IgD-negative memory B cell (primary cell): ENCODE results near the gene GLIPR2. TPM values are rescaled to one million over a fixed set of nuclear protein-coding genes. Genes with fewer than 3 reads are reported as not detected.

Experiments used
- H3K27ac Mint-ChIP-seq, 3 donors: one replicate each; pipeline ENCODE4 v1.8.0; 2020 to 2022; ENCODE audit warnings: mild to moderate bottlenecking in 3 of 3, mixed read lengths in 3 of 3, moderate library complexity in 1 of 3
- H3K27me3 Mint-ChIP-seq: one replicate; pipeline ENCODE4 v1.8.0; 2021; ENCODE audit warnings: mixed read lengths
- H3K36me3 Mint-ChIP-seq: one replicate; pipeline ENCODE4 v1.8.0; 2020; ENCODE audit warnings: mild to moderate bottlenecking, mixed read lengths
- H3K4me1 Mint-ChIP-seq, 3 donors: one replicate each; pipeline ENCODE4 v1.8.0; 2020 to 2022; ENCODE audit warnings: mixed read lengths in 3 of 3, mild to moderate bottlenecking in 1 of 3
- H3K4me3 Mint-ChIP-seq, 4 donors: one replicate each; pipeline ENCODE4 v1.8.0; 2020 to 2022; ENCODE audit warnings: mild to moderate bottlenecking in 4 of 4, mixed read lengths in 4 of 4, moderate library complexity in 3 of 4
- H3K9me3 Mint-ChIP-seq, 3 donors: one replicate each; pipeline ENCODE4 v1.8.0; 2020 to 2021; ENCODE audit warnings: mixed read lengths in 3 of 3, mild to moderate bottlenecking in 1 of 3
- polyA plus RNA-seq: library from polyadenylated mRNA; unstranded; fragments of 300-500 nt; fragmentation: Illumina TruSeq; gene quantifications from one replicate; pipeline ENCODE4 v1.2.3, GENCODE V29; 2021

Gene GLIPR2
- polyA plus RNA-seq, 1 donor from 2014 or later = 36.2 TPM

DNA sequence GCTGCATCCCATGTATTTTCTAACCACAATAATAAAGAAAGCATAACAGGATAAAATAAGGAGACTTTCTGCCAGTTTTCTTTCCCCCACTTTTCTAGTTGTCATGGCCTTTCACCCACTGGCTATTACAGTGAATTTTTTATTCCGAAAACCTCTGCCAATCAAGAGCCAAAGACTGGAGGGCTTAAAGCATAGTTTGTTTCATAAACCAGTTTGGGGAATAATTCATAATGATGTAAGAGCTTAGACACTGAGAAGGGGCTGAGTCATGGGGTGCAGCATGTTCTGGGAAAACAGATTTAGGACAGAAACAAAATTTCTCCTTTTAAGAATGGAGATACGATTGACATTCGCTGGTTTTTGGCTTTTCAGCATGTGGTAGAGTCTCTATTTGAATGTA lies 4.4 kb upstream of the GLIPR2 start:
- no peak overlapping the region for H3K4me3 Mint-ChIP-seq
- no peaks in the 10 kb centered on the region for H3K36me3 Mint-ChIP-seq
- H3K9me3 Mint-ChIP-seq = no peaks in the 10 kb centered on the region
- H3K27me3 Mint-ChIP-seq = no peaks in the 10 kb centered on the region
- no peak overlapping the region for H3K27ac Mint-ChIP-seq
- H3K4me1 Mint-ChIP-seq = peaks cover 12 to 20% (median 16%) of the 10 kb centered on the region in 3 donors

DNA sequence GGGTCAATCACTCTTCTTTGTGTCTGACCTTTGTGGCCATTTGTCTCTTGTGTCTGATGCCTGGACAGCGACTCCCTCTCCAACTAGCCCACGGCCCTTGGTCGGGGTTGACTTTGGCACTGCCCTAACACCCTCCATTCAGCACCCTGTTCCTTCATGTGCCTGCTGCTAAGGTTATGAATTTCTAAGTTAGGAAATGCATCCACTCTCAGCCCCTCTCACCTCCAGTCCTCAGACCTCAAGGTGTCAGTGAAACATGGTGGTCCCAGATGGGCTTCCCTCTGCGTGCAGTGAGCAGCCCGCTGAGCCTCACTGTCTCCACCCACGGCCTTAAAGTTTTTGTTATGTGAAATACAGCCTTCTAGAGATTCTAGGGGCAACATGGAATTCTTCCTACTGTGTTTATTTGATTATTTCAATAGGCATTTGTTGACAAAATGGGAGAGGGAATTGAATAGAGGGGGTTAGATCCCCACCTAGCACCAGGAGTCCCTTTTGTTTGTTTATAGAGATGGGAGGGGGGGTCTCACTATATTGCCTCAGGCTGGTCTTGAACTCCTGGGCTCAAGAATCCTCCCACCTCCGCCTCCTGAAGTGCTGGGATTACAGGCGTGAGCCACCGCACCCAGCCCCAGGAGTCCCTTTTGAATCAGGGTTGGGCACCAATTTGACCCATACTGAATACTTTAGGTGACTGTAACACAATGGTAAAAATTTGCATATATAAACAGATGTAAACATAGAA lies 1.6 kb upstream of the GLIPR2 start:
- Mint-ChIP-seq H3K27me3 (no peaks in the 10 kb centered on the region), H3K27ac (peak overlapping the region in 1 of 3 donors; percentile 40), H3K36me3 (no peaks in the 10 kb centered on the region), H3K4me3 (peak overlapping the region; percentile 79 to 94 (median 88)), H3K9me3 (no peaks in the 10 kb centered on the region), H3K4me1 (peaks cover 21 to 34% (median 27%) of the 10 kb centered on the region in 3 donors)

DNA sequence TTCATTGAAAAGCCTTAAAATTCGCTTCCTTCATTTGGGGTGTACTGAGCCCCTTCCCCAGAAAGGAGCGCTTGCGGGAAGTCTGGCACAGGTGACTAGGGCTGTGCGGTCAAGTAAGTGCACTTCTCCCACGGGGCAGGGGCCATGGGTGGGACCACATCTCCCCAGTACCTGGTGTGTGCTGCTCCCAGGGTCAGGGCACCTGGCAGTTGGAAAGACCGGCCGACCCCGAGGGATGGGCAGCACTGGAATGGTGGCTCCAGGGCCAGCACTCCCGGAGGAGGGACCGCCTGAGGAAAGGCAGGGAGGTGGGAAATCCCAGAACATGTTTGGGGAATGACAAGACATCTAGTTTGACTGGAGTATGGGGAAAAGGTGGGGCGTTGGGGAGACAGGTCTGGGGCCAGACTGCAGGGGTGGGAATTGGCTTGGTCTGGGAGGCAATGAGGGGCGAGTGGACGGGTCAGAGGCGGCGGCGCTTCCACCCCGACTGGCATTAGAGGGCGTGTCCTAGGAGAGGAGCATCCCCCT lies 727 bp upstream of the GLIPR2 start:
- peaks cover 29 to 42% (median 36%) of the 10 kb centered on the region in 3 donors for H3K4me1 Mint-ChIP-seq
- no peaks in the 10 kb centered on the region for H3K27me3 Mint-ChIP-seq
- H3K36me3 Mint-ChIP-seq = no peaks in the 10 kb centered on the region
- no peaks in the 10 kb centered on the region for H3K9me3 Mint-ChIP-seq
- peak overlapping the region in 2 of 3 donors; percentile 20 to 73 for H3K27ac Mint-ChIP-seq
- peak overlapping the region; percentile 79 to 94 (median 88) for H3K4me3 Mint-ChIP-seq

DNA sequence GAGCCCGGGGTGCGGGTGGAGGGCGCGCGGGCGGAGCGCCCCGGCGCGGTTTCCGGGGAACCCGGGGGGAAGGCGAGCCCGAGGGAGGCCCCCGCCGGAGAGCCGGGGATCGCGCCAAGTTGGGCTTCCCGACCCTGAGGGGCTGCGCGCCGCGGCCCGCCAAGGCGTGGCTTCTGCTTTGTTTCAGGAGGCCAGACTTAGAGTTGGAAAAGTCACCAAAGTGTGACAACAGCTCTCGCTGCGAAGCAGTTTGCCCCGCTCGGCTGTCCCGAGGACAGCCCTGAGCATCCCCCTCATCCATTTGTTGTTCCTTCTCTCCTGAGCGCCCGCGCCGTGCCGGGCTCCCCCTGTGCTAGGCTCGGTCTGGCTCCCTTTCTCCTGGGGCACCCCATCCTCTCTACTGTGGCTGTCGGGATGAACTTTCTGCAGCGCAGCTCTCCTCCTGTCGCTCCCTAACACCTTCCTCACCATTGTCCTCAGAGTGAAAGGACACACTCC lies 410 bp downstream of the GLIPR2 start:
- H3K4me3 Mint-ChIP-seq = peak overlapping the region; percentile 83 to 97 (median 94)
- no peaks in the 10 kb centered on the region for H3K27me3 Mint-ChIP-seq
- H3K27ac Mint-ChIP-seq = peak overlapping the region; percentile 82 to 95 (median 85)
- H3K4me1 Mint-ChIP-seq = peaks cover 33 to 50% (median 45%) of the 10 kb centered on the region in 3 donors
- H3K36me3 Mint-ChIP-seq = no peaks in the 10 kb centered on the region
- H3K9me3 Mint-ChIP-seq = no peaks in the 10 kb centered on the region

DNA sequence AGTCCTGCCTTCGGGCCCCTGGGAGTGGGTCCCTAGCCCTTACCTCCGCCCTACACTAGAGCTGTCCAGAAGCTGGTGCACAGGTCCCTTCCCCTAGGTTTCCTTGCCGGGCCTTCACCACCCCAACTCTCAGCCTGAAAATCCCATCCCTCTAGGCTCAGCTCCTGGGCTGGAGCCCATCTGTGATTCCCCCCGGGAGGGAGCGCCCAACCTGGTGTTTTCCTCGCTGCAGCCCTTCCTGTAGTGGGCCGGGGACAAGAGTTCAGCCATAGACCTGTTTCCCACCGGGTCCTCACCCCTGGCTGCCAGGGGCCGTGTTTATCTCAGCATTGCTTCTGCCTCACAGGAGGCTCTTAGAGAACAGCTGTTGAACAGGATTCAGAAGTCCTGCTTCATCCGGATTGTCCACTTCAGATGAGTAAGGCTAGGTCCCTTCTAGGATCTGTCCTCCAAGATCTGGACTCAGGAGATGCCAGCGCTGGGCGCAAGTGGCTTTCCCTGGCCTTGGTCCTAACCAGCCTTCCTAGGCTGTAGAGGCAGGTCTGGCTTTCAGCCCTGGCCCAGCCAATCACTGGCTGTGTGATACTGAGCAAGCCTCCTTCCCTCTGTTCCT lies 965 bp downstream of the GLIPR2 start:
- Mint-ChIP-seq H3K27ac (peak overlapping the region; percentile 85 to 95 (median 85)), H3K9me3 (no peaks in the 10 kb centered on the region), H3K4me3 (peak overlapping the region; percentile 83 to 97 (median 94)), H3K4me1 (peaks cover 38 to 54% (median 49%) of the 10 kb centered on the region in 3 donors), H3K36me3 (no peaks in the 10 kb centered on the region), H3K27me3 (peaks cover 1% of the 10 kb centered on the region)

DNA sequence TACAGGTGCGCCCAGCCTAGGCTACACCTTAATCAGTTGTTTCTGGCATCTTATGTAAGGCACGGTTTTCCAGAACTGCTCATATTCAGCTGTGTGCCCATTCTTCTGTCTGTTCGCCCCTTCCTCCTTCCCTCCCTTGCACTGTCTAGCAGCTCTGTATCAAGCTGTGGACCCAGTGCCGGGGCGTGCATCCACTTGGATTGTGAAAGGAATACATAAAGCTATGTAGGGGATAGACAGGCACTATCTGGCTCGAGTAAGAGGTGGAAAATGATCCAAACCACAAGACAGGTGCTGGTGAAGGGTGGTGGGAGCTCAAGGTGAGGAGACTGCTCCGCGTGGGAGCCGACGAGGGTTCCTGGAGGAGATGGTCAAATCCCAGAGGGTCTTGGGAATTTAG lies 2.0 kb downstream of the GLIPR2 start:
- peaks cover 1% of the 10 kb centered on the region for H3K27me3 Mint-ChIP-seq
- peak overlapping the region in 2 of 3 donors; percentile 85 for H3K27ac Mint-ChIP-seq
- H3K4me1 Mint-ChIP-seq = peaks cover 48 to 61% (median 59%) of the 10 kb centered on the region in 3 donors
- H3K9me3 Mint-ChIP-seq = no peaks in the 10 kb centered on the region
- no peaks in the 10 kb centered on the region for H3K36me3 Mint-ChIP-seq
- H3K4me3 Mint-ChIP-seq = peak overlapping the region in 2 of 4 donors; percentile 83 to 95

DNA sequence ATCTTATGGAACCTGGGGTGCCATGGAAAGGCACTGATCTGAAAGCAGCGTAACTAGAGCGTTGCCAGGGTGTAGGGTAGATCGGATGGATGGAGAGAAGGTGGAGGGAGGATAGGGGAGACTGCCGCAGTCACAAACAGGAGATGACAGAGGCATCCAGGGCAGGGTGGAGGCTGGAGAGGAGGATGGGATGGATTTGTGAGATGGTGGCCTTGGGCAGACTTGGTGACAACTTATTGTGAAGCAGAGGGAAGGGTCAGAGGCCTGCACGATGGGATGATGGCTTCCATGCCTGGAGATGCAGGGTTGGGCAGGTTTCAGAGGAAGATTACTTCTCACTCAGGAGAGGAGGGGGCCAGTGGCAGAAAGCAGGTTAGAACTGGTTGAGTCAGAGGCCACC lies 2.4 kb downstream of the GLIPR2 start:
- H3K4me3 Mint-ChIP-seq = peak overlapping the region in 1 of 4 donors; percentile 95
- peak overlapping the region; percentile 79 to 85 (median 85) for H3K27ac Mint-ChIP-seq
- peaks cover 50 to 64% (median 63%) of the 10 kb centered on the region in 3 donors for H3K4me1 Mint-ChIP-seq
- peaks cover 1% of the 10 kb centered on the region for H3K27me3 Mint-ChIP-seq
- H3K36me3 Mint-ChIP-seq = no peaks in the 10 kb centered on the region
- H3K9me3 Mint-ChIP-seq = no peaks in the 10 kb centered on the region

DNA sequence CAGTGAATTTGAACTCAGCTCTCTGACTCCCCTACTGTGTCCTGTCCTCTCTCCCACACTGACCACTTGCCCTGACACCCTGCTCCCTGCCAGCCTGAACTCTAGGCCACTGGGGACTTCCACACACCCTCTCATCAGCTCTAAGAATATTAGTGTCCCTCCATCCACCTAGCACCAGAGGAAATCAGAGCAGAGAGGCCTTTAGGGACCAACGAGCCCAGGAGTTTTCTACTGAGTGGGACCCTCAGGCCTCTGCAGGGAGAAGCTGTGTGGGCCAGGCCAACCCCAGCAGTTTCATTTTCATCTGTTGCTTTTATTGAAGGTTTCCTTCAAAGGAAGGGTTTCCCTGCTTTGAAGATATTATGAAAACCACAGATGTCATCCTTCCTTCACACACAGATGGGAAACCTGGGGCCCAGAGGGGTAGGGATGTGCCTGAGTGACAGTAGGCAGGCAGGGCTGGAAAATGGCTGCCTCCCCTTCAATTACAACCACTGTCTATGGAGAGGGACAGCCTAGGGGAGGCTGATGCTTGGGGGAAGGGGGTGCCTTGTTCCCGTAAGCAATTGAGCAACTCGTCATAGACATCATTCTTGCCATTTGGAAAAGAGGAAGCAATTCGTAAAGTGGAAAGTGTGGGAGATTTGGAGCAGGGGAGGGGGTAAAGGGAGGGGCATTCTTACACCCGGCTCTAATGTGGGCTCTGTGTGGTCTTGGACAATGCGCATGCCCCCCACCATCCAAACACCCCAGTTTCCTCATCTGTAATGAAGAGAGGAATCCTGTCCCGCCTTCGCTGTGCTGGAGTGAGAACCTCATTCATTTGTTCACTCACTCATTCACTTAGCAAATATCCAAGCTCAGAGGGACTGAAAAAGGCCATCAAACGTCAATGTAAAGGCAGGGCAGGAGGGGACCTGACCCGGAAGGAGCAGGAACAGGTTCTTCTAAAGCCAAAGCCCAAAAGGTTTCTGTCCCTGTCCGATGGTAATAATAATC lies 3.9 kb downstream of the GLIPR2 start:
- H3K27me3 Mint-ChIP-seq = peaks cover 1% of the 10 kb centered on the region
- H3K4me1 Mint-ChIP-seq = peaks cover 63 to 74% (median 74%) of the 10 kb centered on the region in 3 donors
- peak overlapping the region; percentile 85 to 91 (median 91) for H3K27ac Mint-ChIP-seq
- peaks cover 1 to 2% (median 2%) of the 10 kb centered on the region in 3 donors for H3K9me3 Mint-ChIP-seq
- H3K4me3 Mint-ChIP-seq = peak overlapping the region; percentile 50 to 95 (median 84)
- H3K36me3 Mint-ChIP-seq = peaks cover 4% of the 10 kb centered on the region

DNA sequence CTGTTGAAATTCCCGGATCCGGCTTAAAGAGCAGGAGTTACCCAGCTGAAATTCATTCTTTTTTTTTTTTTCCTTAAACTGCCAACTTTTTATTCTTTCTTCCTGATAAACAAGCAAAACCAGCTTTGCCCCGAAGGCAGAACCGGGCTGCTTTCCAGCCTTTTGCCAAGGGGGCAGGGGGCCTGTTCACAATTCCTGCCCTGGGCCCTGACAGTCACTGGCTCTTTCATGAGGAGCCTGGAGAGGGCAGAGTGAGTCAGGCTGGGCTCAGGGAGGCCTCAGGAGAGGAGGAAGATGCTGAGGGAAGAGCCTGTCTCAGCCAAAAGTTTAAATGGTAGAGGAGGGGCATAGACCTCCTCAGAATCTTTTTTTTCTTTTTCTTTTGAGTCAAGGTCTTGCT lies 4.8 kb downstream of the GLIPR2 start:
- peaks cover 1% of the 10 kb centered on the region for H3K27me3 Mint-ChIP-seq
- peaks cover 68 to 79% (median 75%) of the 10 kb centered on the region in 3 donors for H3K4me1 Mint-ChIP-seq
- H3K27ac Mint-ChIP-seq = peak overlapping the region; percentile 85 to 91 (median 86)
- H3K36me3 Mint-ChIP-seq = peaks cover 6% of the 10 kb centered on the region
- H3K4me3 Mint-ChIP-seq = peak overlapping the region; percentile 50 to 100 (median 90)
- peaks cover 4 to 11% (median 5%) of the 10 kb centered on the region in 3 donors for H3K9me3 Mint-ChIP-seq

DNA sequence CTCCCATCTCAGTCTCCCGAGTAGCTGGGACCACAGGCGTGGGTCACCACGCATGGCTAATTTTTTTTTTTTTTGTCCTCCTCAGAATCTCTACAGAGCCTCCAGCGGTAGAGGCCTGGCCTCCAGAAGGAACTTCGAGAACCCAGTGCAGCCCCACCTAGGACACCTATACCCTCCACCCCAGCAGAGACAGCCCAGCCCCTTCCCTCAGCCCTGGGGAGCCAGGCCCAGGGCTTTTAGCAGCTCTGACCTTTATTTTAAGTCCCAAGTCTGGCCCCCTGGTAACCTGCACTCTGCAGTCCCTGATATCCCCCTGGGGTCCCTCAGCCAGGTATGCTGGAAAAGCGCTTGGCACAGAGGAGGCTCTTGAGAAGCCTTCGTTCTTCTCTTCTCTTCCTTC lies 5.2 kb downstream of the GLIPR2 start:
- Mint-ChIP-seq H3K4me1 (peaks cover 70 to 80% (median 77%) of the 10 kb centered on the region in 3 donors), H3K27me3 (peaks cover 1% of the 10 kb centered on the region), H3K9me3 (peaks cover 4 to 12% (median 6%) of the 10 kb centered on the region in 3 donors), H3K4me3 (peak overlapping the region; percentile 95 to 100 (median 100)), H3K27ac (peak overlapping the region; percentile 86 to 100 (median 91)), H3K36me3 (peaks cover 6% of the 10 kb centered on the region)

DNA sequence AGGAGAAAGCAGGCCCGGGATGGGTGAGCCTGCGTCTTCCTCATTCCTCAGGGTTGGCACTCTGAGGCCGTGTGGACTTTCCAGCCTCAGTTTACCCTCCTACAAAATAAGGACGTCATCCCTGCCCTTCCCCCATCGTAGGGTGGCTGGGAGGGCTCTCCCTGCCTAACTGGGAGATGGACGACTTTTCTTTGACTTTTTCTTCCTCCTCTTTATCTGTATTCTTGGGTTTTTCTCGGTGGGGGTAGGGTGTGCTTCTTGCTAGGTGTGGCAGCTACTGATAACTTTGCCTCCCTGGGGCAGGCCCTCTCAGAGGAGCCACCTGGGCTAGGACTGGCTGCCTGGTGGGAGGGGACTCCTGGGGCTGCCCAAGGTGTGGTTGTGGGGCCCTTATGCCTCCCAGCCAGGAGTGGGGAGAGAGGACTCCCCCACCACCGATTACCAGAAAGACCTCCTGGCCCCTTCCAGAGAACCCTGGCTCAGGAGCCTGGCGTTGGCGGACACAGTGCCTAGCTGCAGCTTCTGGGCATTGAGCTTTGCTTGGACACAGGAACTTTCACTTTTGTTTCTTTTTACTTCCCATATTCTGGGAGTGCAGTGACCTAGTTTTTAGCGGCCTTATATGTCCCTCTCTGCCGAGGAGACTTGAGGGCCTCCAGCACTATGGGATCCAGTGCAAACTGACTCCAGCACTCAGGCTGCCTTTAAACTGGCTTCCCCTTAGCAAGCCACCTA lies 6.1 kb downstream of the GLIPR2 start:
- Mint-ChIP-seq H3K4me1 (peaks cover 66 to 83% (median 79%) of the 10 kb centered on the region in 3 donors), H3K27me3 (peaks cover 1% of the 10 kb centered on the region), H3K4me3 (peak overlapping the region; percentile 95 to 100 (median 100)), H3K27ac (peak overlapping the region; percentile 86 to 100 (median 91)), H3K36me3 (peaks cover 8% of the 10 kb centered on the region), H3K9me3 (peaks cover 4 to 12% (median 6%) of the 10 kb centered on the region in 3 donors)

DNA sequence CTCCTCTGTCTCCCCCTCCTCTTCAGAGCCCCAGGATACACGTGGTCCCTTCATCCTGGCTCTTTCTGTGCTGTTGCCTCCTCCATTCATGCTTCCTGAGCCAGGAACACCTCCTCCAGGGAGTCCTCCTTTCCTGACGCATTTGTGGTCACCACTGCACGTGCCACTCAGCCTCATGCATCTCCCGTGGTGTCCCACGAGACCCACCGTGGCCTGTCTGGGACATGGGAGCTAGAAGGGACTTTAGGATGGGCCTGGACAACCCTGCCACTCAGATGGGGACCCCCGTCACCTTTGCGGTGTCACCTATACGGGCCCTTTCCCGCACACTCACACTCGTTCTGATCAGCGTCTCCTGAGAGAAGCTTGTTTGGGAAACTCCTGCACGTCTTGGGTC lies 6.7 kb downstream of the GLIPR2 start:
- Mint-ChIP-seq H3K4me3 (peak overlapping the region; percentile 95 to 100 (median 100)), H3K27me3 (peaks cover 1% of the 10 kb centered on the region), H3K36me3 (peaks cover 8% of the 10 kb centered on the region), H3K9me3 (peaks cover 4 to 12% (median 6%) of the 10 kb centered on the region in 3 donors), H3K27ac (peak overlapping the region; percentile 86 to 100 (median 91)), H3K4me1 (peaks cover 63 to 83% (median 79%) of the 10 kb centered on the region in 3 donors)
